HG03108 (cell line): ENCODE data around the gene EML4.
"Not testable (repeated sequence)": the region's sequence is repeated elsewhere in the genome, so short reads cannot be mapped to it uniquely, and the experiment has no call there.

Experiments used
- ATAC-seq: cut with Tn5 transposase; IDR thresholded peaks from one replicate; pipeline ENCODE4 v1.9.1; 2021; ENCODE audit warnings: moderate library complexity; ENCODE audit not compliant: unreplicated experiment

The EML4 gene

DNA sequence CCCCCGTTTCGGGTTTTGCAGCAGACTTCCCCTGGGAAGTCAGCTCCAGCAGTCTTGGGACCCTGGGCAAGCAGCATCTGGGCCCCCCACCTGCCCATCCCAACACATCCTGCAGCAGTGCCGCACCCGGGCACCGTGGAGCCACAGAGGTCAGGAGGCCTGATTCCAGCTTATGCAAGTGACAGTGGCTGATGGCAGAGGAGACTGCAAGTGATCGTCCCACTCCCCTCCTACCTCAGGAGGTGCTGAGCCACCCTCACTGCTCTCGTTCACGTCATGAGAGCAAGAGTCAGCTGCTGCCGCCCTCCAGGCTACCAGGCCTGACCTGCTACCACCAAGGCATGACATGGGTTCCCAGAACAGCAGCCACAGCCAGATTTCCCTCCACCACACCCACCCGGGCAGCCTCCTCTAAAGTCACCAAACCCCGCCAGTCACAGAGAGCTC, 173.7 kb downstream of the EML4 start:
- ATAC-seq: no peak

DNA sequence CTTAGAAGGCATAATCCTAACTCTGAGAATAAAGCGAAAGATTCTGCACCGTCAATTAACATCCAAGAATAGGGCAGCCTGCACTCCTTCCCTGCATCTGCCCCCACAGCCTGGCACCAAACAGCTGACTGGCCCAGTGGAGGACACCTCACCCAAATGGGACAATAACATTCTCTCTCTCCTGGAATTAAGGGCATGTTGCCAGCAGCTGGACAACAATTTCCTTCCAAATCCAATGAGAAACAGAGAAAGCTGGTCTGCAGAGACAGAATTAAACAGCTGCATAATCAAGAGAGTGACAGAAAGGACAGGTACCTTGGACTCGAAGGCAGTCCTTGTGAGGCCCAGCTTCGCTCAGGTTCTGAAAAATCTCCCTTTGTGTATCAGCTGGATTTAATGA, 176.8 kb downstream of the EML4 start:
- ATAC-seq: no peak

DNA sequence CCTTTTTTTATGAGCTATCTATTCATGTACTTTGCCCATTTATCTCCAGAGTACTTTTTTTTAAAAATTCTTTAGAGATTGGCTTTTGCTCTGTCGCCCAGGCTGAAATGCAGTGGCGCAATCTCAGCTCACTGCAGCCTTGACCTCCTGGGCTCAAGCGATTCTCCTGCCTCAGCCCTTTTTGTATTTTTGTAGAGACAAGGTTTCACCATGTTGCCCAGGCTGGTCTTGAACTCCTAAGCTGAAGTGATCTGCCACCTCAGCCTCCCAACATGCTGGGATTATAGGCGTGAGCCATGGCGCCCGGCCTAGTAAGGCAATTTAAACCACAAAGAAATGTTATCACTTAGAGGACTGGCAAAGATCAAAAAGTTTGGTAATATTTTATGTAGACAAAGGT, 177.7 kb downstream of the EML4 start:
- ATAC-seq: not testable (repeated sequence)

DNA sequence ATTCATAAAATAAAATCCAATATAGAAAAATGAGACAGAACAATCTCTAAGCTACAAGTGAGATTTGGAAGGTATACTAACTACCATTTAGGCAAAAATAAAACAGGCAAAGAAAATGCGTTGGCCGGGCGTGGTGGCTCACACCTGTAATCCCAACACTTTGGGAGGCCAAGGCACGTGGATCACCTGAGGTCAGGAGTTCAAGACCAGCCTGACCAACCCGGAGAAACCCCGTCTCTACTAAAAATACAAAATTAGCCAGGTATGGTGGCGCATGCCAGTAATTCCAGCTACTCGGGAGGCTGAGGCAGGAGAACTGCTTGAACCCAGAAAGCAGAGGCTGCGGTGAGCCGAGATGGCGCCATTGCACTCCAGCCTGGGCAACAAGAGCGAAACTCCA, 178.4 kb downstream of the EML4 start:
- ATAC-seq: not testable (repeated sequence)

DNA sequence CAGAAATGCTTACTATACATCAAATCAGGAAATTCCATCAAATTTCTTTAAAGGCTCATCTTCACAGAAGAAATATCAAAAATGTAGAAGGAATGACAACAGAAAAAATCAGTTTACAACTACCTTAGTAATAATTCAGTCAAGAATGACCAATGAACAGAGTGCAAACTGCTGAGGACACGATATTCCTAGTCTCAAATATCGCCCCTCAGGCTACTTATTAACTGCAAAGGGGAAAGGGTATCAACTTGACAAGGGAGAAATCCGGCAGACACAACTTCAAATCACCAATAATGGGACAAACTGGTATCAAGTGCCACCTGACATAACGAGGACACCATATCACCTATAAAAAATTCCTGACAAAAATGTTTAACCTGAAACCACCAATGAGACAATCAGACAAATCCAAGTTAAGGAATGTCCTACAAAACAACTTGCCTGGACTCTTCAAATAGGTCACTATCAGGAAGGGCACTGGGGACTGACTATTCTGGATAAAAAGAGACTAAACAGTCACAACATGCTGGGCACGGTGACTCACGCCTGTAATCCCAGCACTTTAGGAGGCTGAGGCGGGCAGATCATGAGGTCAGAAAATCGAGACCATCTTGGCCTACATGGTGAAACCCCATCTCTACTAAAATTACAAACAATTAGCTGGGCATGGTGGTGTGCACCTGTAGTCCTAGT, 179.1 kb downstream of the EML4 start:
- ATAC-seq: no peak

DNA sequence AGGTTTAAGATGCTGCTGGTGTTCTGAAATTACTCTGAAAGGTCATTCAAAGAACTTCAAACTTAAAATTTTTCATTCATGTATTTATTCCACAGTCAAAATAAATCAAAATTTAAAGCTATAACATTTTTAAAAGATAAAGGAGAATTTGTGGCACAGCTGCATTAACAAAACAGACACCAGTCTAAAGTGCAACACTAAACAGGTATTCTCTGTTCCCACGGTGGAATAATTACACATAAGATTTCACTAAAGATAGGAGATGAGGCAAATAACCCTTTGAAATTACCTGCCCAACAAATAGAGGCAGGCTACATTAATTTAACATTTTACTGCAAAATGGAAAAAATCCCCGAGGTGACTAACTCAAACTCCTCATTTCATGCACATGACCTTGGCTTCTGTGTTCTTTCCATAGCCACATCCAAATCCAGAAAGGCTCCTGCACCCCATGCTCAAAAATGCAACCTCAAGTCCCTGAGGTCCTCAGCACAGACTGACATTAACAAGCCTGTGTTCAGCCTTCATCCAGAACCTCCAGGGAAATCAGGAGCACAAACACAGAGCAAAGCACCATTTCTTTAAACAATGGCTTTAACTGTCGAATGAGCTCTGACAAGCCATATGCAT, 181.4 kb downstream of the EML4 start:
- ATAC-seq: no peak

DNA sequence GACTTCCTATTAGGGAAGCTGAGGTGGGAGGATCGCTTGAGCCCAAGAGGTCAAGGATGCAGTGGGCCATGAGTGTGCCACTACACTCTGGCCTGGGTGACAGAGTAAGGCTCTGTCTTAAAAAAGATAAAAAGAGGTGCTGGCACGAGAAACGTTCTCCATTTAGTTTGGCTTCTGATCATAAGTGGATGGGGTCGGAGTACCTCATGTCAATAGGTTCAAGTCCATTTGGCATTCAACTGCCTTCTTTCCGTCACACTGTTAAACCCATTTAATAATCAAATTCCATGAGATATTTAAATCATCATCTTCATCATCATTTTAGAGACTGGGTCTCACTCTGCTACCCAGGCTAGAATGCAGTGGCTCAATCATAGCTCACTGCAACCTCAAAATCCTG, 182.7 kb downstream of the EML4 start:
- no peak for ATAC-seq

DNA sequence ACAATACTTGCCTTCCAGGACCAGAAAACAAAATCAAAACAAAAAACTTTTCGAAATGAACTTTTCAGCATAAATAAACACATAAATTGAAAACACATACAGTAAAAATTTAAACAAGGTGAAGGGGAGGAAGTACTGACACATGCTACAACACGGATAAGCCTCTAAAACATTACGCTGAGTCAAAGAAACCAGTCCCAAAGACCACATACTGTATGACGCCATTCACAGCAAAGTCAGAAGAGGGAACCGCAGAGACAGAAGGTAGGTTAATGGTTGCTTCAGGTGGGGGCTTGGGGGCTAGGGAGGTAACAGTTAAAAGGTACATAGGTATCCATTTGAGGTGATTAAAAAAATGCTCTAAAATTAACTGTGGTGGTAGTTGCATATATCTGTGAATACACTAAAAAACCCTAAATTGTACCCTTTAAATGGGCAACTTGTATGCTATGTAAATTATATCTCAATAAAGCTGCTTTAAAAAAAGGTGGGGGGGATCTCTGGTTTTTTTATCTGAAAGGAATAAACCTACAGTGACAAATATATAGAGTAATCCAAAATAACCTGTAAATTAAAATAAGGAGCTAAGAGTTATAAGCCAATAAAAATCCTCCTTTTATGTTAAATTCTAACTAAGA, 184.8 kb downstream of the EML4 start:
- ATAC-seq: no peak

DNA sequence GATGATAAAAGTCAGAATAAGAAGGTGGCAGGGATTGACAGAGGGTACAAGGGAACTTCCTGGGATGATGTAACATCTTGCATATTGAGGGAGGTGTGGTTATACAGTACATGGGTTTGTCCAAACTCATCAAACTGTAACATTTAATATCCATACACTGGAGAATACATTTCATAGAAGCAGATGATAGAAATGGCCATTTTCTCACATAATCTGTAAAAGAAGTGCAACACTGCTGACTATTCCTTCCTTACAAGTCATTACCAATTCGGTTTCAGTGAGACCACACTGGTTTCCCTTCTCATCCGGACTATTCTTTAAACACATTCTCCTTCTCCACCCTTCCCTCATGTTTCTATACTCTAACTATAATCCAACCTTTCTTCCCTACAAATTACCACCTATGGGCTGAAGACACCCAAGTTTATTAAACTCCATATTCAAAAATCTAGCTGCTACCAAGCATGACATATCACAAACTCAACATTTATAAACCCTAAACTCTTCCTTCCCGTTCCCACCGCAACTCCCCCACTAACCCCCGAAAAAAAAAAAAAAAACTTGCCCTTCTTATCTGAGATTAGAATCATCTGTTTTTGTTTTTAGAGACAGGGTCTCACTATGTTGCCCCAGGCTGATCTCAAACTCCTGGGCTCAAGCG, 190.3 kb downstream of the EML4 start:
- ATAC-seq: no peak

DNA sequence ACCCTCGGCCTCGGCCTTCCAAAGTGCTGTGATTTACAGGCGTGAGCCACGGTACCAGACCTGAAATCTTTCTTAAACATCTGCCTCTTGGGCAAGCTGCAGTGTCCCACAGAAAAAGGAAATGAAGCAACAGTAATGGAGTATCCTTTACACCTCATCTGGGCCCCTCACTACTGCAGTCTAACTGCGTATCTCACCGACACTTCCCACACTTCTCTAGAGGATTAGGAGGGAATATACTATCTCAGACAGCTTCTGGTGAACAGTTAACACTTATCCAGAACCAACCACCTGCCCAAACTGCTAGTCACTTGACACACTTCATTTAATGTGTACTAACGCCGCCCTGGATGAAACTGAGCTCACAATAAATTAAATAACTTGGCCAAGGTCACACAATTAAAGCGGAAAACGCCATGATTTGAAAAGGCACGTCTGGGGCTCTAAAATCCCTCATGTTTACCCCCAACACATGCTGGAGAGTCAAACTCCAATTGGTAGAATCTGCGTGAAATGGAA, 190.9 kb downstream of the EML4 start:
- no peak for ATAC-seq

DNA sequence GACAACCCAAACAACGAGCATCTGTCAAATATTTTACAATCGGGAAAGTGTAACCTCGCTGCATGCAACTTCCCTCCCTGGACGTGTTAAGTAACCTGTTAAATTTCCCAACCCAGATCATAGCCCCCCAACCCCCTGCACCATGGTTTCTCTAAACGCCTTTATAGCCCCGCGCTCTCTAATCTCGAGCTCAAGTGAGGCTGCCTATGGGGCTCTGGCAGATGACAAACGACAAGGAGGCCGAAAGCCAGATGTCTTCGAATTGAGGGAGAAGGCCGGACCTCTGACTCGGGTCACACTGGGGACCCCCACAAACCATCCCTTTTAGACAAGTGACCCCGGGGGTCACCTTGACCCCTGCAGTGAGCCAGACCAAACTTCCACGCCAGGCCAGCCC, 191.3 kb downstream of the EML4 start:
- no peak for ATAC-seq

DNA sequence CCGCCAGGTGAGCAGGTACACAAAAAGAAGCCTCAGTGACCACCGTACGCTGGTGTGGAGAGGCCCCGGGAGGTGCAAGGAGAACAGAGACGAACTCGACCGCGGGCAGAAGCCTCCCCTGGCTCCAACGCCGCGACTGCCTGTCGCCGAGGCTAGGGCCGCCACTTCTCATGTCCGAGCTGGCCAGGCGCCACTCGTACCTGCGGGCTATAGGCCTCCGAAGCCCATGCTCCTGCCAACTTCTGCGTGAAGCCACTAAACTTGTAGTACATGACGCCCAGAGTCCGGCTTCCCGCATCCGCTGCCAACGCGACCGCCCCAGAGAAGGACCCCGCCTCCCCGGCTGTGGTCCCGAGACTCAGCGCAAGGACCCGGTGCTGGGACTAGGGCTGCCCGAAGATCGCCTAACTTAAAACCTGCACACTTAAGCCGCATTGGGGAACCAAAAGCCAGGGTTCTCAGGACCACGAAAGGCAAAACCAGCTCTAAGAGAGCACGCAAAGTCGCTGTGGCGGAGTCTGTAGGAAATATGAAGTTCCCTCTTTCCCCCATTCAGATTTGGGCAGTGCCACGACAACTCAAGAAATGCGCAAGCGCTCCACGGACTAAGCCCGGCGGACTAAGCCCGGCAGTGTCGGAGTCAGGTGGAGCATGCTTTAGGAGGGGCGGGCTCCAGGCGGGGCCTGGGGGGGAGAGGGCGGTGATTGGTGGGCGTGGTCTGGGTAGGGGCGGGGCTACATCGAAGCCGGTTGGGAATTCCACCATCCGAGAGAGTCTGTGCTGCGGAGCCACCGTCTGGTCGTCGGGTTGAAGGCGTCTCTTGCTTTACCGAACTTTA, 192.0 kb downstream of the EML4 start, which contains the start of gene COX7A2L:
Gene COX7A2L (minus strand): TSS at position 328 of the 838 bp plus-strand sequence. CDS start 56 bp downstream, at position 272.
- ATAC-seq: peak; percentile 88

DNA sequence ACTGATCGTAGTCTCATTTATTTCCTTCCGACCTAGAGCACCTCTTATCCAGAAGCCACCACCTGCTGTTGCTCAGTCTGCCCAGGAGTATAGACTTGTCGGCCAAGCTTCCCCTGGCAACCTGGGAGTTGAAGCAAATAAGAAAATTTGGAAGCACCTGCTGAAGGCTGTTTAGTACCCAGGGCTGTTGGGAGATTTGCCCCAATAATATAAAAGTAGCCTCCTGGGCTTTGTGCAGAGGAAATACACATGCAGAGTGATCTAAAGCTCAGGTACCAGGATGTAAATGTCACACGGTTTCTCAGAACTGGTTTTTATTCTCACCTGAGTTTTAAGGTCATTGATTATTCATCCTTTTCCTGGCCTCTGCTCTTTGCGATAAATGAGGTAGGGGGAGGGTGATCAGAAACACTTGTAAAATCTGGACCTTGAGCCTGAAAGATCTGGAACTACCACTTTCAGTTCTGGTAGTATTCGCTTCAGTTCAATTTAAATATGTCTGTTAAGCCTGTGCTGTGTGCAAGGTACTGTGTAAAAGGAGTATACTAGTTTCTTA, 192.7 kb downstream of the EML4 start:
- ATAC-seq: no peak

DNA sequence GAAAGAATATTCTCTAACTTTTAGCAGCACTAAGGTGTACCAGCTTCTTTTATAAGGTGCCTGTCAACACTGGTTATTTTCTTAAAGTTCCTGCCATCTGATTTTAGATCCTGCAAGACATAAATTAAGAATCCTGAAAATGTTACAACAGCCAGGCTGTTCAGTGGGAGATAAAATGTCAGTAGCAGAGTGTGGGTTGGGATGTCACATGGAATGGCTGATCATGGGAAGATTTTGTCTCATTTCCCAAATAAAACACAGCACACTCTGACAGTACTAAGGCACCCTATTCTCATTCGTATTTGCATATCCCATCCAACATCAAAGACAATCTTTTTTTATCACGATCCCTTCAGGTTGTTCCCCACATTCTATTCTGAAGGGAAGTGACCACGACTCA, 194.3 kb downstream of the EML4 start:
- no peak for ATAC-seq

DNA sequence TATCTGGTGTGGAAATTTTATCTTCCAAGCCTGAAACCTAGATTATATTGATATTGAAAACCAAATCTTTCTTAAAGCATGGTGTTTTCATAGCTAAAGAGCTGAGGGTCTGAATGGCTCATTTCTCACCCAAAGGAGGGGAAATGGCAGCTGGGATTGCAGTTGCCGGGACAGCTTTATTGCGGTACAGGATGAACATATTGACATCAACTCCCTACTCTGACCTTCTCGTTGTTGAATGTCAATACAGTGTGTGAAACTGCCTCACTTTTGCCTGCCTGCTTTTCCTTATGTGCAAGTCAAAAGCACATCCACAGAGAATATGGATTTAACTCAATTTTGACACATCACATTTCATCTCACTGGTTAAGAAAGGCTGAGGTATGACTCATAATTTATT, 195.5 kb downstream of the EML4 start:
- no peak for ATAC-seq

DNA sequence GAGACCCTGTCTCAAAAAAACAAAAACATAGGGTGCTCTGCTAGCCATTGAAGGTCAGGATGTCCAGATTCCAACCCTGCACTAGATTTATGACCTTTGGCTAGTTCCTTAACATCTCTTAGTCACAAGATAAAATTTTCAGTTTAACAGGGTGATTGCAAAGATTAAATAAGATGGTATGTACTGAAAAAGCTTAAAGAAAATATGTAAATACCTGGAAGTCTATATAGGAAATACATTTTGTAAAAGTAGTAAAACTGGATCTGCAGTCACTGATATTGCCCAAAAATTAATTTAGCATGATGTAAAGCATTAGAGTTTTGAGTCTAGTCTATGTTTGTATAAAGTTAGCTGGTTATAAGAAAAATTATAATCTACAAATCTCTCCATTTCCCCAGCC, 197.3 kb downstream of the EML4 start:
- no peak for ATAC-seq

DNA sequence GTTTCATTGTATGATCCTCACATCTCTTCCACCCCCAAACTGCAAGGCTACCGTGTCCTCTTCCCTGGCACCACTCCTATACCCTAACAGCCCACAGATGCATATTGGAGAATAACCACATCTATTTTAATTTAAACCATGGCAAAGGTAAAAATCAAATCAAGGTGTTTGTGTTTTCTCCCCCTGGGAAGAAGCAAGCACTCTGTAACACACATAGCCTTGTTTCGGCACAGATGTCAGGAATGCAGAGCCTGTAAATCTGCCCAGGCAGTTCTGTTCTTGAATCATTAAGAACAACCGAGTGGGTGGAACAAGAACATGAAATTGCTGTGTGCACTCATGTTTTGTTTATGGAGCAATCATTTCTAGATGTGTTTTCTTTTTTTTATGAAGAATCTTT, 198.7 kb downstream of the EML4 start:
- no peak for ATAC-seq

DNA sequence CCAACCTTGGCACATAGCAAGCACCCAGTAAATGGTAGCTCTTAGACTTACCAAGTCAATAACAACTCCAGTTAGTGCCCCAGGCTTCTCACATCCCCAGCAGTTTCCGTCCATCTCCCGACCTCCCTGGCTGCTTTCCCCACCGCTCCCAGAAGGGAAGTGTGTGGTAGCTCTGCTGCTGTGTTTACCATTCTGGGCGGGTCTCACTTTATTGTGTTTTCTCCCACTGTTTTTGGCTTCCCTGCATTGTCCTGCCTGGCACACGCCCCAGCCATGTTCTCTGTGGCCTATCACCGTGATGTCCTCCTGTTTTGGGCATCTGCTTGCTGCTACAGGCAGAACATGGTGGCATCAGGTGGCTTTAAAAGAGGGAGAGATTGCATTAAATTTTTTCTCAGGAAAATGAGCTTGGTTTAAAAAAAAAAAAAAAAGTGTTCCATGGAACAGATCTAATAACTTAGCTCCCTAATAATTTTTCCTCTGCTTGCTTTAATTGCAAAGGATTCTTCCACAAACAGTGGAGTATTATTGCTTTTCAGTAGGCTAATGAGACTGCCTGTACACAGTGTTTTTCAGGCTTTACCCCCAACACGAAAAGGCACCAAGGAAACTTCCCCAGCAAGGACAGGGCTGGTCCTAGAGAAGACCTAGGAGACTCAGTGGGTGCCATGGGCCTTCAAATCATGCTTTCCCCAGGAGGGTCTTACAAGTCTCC, 199.8 kb downstream of the EML4 start:
- ATAC-seq: no peak

DNA sequence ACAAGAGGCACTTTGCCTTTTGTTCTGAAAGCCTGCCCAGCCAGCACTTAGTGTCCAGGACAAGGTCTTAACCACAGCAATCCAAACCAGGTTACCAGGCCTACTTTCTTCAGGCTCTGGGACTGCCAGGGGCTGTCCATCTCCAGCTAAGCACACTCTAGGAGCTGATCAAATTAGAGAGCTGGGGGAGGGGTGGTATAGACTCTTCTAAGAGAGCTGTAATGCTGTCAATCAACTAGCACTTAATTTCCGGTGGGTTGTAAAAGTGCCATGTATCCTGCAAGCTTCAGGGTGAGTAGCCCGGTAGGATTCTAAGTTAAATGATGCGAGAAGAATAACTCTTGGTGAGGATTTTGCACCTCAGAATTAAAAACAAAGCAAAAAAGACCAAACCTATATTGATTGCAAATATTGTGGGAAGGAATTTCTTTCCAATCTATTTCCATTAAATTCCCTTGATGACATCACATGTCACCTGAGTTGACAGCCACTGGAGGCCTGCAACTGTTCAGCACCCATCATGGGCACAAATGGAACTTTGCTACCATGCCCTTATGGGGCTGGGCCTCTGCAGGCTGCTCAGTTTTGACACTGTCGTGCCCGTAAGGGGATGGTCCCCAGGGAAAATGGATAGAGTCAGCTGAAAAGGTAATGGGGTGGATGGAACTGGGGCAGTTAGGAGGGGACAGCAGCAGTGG, 200.5 kb downstream of the EML4 start:
- no peak for ATAC-seq
